K562 (cell line): ENCODE data around the gene GUK1. TPM values are rescaled to one million over a fixed set of nuclear protein-coding genes. Genes with fewer than 3 reads are reported as not detected.

ENCODE experiments used
- BHLHE40 ChIP-seq: IDR thresholded peaks from 2 replicates; pipeline ENCODE4 v1.6.1; 2011; ENCODE audit warnings: low read length, improper control_type of control experiment
- CHD4 ChIP-seq: fragments of 200-600 bp; sonication (generic); IDR thresholded peaks from 3 replicates; pipeline ENCODE4 v1.6.1; 2012; ENCODE audit warnings: low read depth, mild to moderate bottlenecking, mixed read lengths, low read length, inconsistent platforms; ENCODE audit not compliant: insufficient read depth, insufficient replicate concordance, poor library complexity, severe bottlenecking
- CTCFL ChIP-seq: IDR thresholded peaks from 2 replicates; pipeline ENCODE4 v1.6.1; 2011; ENCODE audit warnings: borderline replicate concordance, low read depth, mild to moderate bottlenecking, moderate library complexity, low read length; ENCODE audit not compliant: insufficient read depth, poor library complexity, severe bottlenecking
- FOXJ2 ChIP-seq: fragments of 200-800 bp; sonication (Bioruptor generic); IDR thresholded peaks from 2 replicates; pipeline ENCODE4 v1.6.1; 2016; ENCODE audit warnings: missing genetic modification characterization, missing compliant biosample characterization
- HNRNPLL ChIP-seq: fragments of 200-400 bp; formaldehyde crosslinking; IDR thresholded peaks from 2 replicates; pipeline ENCODE4 v1.6.1; 2017; ENCODE audit warnings: low read length, low read depth, mild to moderate bottlenecking; ENCODE audit not compliant: poor library complexity, severe bottlenecking
- HSF4 ChIP-seq: fragments of 250-450 bp; sonication (Bioruptor Pico); IDR thresholded peaks from 2 replicates; pipeline ENCODE4 v2.1.2; 2022; ENCODE audit warnings: mild to moderate bottlenecking, moderate library complexity, borderline replicate concordance
- MYNN ChIP-seq, 2 experiments: sonication (generic); formaldehyde crosslinking in 1 of 2; IDR thresholded peaks; 2 replicates each; pipeline versions ENCODE4 v1.5.0 to v1.6.1; 2016 to 2020; ENCODE audit warnings: antibody characterized with exemption in 1 of 2, missing genetic modification reagents in 1 of 2
- POLR2AphosphoS5 ChIP-seq: IDR thresholded peaks from 2 replicates; pipeline ENCODE4 v1.6.1; 2011; ENCODE audit warnings: mild to moderate bottlenecking, low read depth, low read length, moderate library complexity; ENCODE audit not compliant: control insufficient read depth, insufficient read depth
- SAFB ChIP-seq: fragments of 200-400 bp; formaldehyde crosslinking; IDR thresholded peaks from 2 replicates; pipeline ENCODE4 v1.6.1; 2017; ENCODE audit warnings: low read depth, low read length, borderline replicate concordance
- SAP30 ChIP-seq: fragments of 200-600 bp; sonication (generic); IDR thresholded peaks from 2 replicates; pipeline ENCODE4 v1.6.1; 2012; ENCODE audit warnings: borderline replicate concordance, low read depth, mild to moderate bottlenecking, moderate library complexity, low read length, control low read depth, inconsistent platforms; ENCODE audit not compliant: insufficient read depth, poor library complexity, severe bottlenecking
- SIX5 ChIP-seq, 2 experiments: IDR thresholded peaks; 2 replicates each; pipeline ENCODE4 v1.6.1; 2011; ENCODE audit warnings: low read length in 2 of 2, borderline replicate concordance in 1 of 2, low read depth in 1 of 2, mild to moderate bottlenecking in 1 of 2, moderate library complexity in 1 of 2; ENCODE audit not compliant: insufficient read depth in 1 of 2
- YBX1 ChIP-seq: fragments of 450-650 bp; IDR thresholded peaks from 2 replicates; pipeline ENCODE4 v1.7.1; 2016; ENCODE audit warnings: mild to moderate bottlenecking
- ZNF408 ChIP-seq: fragments of 250-450 bp; sonication (Bioruptor Pico); IDR thresholded peaks from 2 replicates; pipeline ENCODE4 v1.4.0; 2020; ENCODE audit warnings: low read depth, mild to moderate bottlenecking, moderate library complexity
- polyA plus RNA-seq, 8 experiments: library from polyadenylated mRNA; depleted of rRNA in 4 of 8; stranded (reverse) in 5 of 8; unstranded in 3 of 8; fragments of >200 nt; fragmentation: Nextera tagmentation in 2 of 8; fragmentation: Illumina TruSeq in 1 of 8; extraction: Ambion mirVana in 2 of 8; extraction: Trizol in 1 of 8; gene quantifications; 2 replicates each; pipeline versions ENCODE4 v1.2.1 to v1.2.3, GENCODE V29; 2011 to 2014; ENCODE audit warnings: inconsistent platforms in 1 of 8, missing spikeins in 1 of 8
- total RNA-seq, 7 experiments: library from RNA; depleted of rRNA in 6 of 7; stranded (reverse); fragments of >200 nt in 6 of 7; fragmentation: Illumina TruSeq in 2 of 7; extraction: Trizol in 2 of 7; gene quantifications; 2 replicates each; pipeline versions ENCODE4 v1.2.1 to v1.2.3, GENCODE V29; 2011 to 2021; ENCODE audit warnings: low replicate concordance in 1 of 7
- TF ChIP-seq, protein P1 (sequence below): fragments of 250-450 bp; sonication (Bioruptor Pico); IDR thresholded peaks from 2 replicates; pipeline ENCODE4 v1.8.0; 2021; ENCODE audit warnings: borderline replicate concordance, mild to moderate bottlenecking, moderate library complexity; ENCODE audit not compliant: poor library complexity, severe bottlenecking
- TF ChIP-seq, protein P2 (sequence below): fragments of 450-650 bp; IDR thresholded peaks from 2 replicates; pipeline ENCODE4 v1.6.1; 2016; ENCODE audit warnings: missing biosample characterization, missing genetic modification characterization
- TF ChIP-seq, protein P3 (sequence below): sonication (generic); formaldehyde crosslinking; IDR thresholded peaks from 2 replicates; pipeline ENCODE4 v1.8.0; 2022; ENCODE audit warnings: mild to moderate bottlenecking, missing genetic modification reagents

GUK1 gene
- total and polyA plus RNA-seq, 9 of the 15 experiments (the other 6 are each of a cell fraction or from before 2014, with no cell fraction given), result 7.0 to 331 (median 132) TPM

DNA sequence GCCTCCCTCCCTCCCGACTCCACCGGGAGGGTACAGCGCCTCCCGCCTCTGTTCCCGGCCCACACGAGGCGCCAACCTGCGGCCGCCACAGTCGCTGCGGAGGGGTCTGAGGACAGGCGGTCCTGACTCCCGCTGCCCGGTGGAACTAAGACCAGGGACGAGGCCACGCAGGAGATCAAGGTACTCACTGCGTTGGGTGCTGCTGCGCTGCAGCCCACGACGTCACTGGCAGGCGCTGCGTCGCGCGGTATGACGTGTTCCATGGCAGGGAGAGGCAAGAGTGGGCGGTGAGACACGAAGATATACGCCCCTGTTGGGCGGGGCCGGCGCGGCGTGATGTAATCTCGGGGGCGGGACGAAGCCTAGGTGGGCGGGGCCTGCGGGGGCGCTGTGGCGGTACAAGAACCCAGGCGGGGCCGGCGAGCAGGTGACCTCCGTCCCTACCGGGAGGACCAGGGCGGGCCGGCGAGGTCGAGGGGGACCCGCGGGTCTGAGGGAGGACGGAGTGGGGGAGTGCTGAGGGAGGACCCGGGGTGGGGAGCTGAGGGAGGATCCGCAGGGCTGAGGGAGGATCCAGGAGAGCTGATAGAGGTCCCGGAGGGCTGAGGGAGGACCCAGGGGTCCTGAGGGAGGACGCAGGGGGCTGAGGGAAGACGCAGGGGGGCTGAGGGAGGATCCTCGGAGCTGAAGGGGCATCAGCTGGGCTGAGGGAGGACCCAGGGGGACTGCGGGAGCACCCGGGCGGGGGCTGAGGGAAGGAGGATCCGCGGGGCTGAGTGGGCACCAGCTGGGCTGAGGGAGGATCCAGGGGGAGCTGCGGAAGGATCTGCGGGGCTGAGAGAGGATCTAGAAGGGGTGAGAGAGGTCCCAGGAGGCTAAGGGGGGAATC is 30.8 kb upstream of the GUK1 start, which contains the start of gene MRPL55 (continued):
- no peak for TF ChIP-seq FOXJ2 (tag)
- peak; percentile 40 to 41; a peak in 2 of 4 replicates for TF ChIP-seq SIX5 (IDR thresholded peaks at IDR 0.05; ENCODE audit: borderline replicate concordance in 1 of 2, insufficient read depth in 1 of 2, low read depth in 1 of 2, low read length in 2 of 2)
- TF ChIP-seq, protein P1, sequence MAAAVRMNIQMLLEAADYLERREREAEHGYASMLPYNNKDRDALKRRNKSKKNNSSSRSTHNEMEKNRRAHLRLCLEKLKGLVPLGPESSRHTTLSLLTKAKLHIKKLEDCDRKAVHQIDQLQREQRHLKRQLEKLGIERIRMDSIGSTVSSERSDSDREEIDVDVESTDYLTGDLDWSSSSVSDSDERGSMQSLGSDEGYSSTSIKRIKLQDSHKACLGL, result peak; percentile 26
- TF ChIP-seq CHD4, result no peak
- TF ChIP-seq HNRNPLL, result peak; percentile 32
- no peak for TF ChIP-seq HSF4 (CRISPR knock-in tag)
- no peak for TF ChIP-seq MYNN (IDR thresholded peaks at IDR 0.05)
- no peak for TF ChIP-seq MYNN (CRISPR knock-in tag; IDR thresholded peaks at IDR 0.05)
- TF ChIP-seq BHLHE40, result peak; percentile 35; the same call in 1 of the 2 replicates
- TF ChIP-seq ZNF408 (CRISPR knock-in tag), result no peak
- TF ChIP-seq POLR2AphosphoS5, result peak; percentile 87
- TF ChIP-seq, protein P2, sequence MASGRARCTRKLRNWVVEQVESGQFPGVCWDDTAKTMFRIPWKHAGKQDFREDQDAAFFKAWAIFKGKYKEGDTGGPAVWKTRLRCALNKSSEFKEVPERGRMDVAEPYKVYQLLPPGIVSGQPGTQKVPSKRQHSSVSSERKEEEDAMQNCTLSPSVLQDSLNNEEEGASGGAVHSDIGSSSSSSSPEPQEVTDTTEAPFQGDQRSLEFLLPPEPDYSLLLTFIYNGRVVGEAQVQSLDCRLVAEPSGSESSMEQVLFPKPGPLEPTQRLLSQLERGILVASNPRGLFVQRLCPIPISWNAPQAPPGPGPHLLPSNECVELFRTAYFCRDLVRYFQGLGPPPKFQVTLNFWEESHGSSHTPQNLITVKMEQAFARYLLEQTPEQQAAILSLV (tag), result no peak
- TF ChIP-seq YBX1, result no peak
- peak; percentile 79 for TF ChIP-seq SAP30
- TF ChIP-seq CTCFL, result no peak
- TF ChIP-seq SAFB, result no peak
- TF ChIP-seq, protein P3, sequence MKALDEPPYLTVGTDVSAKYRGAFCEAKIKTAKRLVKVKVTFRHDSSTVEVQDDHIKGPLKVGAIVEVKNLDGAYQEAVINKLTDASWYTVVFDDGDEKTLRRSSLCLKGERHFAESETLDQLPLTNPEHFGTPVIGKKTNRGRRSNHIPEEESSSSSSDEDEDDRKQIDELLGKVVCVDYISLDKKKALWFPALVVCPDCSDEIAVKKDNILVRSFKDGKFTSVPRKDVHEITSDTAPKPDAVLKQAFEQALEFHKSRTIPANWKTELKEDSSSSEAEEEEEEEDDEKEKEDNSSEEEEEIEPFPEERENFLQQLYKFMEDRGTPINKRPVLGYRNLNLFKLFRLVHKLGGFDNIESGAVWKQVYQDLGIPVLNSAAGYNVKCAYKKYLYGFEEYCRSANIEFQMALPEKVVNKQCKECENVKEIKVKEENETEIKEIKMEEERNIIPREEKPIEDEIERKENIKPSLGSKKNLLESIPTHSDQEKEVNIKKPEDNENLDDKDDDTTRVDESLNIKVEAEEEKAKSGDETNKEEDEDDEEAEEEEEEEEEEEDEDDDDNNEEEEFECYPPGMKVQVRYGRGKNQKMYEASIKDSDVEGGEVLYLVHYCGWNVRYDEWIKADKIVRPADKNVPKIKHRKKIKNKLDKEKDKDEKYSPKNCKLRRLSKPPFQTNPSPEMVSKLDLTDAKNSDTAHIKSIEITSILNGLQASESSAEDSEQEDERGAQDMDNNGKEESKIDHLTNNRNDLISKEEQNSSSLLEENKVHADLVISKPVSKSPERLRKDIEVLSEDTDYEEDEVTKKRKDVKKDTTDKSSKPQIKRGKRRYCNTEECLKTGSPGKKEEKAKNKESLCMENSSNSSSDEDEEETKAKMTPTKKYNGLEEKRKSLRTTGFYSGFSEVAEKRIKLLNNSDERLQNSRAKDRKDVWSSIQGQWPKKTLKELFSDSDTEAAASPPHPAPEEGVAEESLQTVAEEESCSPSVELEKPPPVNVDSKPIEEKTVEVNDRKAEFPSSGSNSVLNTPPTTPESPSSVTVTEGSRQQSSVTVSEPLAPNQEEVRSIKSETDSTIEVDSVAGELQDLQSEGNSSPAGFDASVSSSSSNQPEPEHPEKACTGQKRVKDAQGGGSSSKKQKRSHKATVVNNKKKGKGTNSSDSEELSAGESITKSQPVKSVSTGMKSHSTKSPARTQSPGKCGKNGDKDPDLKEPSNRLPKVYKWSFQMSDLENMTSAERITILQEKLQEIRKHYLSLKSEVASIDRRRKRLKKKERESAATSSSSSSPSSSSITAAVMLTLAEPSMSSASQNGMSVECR, result peak; percentile 72; the same call in 1 of the 2 replicates
